GM21786 (cell line): ENCODE data around the gene IGHMBP2.

Source experiments
- ATAC-seq: cut with Tn5 transposase; IDR thresholded peaks from one replicate; pipeline ENCODE4 v1.9.1; 2021; ENCODE audit not compliant: unreplicated experiment

Gene IGHMBP2

DNA sequence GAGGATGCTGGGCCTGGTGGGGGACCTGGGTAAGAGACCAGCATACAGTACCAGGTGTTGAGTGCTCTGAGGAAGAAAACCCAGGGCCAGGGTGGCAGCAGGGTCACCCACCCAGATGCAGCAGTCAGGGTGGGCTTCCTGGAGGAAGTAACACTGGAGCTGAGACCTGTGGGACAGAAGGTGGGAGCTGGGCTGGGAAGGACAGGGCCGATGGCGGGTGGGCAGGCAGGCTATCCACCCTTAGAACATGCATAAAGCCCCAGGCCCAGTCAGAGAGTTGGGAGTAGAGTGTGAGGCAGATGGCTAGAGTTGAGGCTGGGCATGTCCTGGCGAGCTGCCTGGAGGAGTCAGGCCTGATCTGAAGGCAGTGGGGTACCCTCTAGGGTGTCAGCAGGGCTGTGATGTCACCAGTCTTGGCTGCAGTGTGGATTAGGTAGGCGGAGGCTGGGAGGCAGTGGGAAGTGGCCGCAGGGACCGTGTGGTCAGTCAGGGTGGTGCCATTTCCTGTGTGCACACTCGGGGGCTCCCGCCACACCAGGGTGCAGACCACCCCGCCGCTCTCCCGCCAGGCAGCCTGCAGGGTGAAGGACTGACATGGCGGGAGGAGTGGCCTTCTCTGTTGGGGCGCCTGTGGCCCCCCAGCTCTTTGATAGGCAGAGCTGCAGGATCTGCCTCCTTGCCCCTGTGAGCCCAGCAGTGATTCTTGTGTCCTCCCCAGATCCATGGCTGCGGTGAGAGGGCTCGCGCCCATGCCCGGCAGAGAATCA, 35.3 kb downstream of the IGHMBP2 start:
- no peak for ATAC-seq

DNA sequence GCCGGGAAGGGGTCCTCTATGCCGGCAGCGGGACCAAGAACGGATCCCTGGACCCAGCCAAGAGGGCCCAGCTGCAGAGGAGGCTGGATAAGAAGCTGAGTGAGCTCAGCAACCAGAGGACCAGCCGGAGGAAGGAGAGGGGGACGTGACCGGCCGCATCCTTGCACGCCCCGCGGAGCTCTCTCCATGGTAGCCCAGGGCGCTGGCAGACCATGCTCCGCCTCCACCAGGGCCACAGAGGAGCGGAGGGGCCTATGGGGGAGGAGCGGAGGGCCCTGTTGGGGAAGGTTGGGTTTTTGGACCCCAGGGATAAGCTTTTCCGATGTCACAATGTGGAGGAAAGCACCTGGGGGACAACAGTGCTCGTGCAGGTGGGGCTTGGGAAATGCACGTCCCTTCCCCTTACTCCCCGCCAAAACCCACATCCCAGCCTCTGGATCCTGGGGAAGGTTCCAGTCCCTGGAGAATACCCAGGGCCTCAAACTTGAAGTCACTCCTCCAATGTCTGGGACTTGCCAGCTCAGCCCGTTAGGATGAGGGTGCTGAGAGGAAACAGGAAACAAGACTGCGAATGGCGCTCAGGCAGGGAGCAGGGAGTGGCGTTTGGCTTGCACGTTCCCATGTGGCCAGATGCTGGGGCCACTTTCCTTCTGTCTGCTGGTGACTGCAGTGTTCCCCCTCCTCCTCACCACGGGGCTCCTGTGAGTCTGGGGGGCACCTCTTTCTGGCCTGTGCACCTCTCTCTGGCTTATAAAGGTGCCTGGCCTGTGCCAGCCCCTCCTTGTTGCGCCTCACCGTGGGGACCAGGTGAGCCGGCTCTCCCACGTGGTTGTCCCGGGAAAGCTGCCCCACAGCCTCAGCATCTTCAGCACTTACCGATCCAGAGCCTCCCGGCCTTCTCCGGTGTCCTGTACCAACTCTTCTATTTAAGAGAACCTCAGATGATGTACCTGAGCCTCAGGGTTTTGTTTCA, 36.2 kb downstream of the IGHMBP2 start:
- no peak for ATAC-seq

DNA sequence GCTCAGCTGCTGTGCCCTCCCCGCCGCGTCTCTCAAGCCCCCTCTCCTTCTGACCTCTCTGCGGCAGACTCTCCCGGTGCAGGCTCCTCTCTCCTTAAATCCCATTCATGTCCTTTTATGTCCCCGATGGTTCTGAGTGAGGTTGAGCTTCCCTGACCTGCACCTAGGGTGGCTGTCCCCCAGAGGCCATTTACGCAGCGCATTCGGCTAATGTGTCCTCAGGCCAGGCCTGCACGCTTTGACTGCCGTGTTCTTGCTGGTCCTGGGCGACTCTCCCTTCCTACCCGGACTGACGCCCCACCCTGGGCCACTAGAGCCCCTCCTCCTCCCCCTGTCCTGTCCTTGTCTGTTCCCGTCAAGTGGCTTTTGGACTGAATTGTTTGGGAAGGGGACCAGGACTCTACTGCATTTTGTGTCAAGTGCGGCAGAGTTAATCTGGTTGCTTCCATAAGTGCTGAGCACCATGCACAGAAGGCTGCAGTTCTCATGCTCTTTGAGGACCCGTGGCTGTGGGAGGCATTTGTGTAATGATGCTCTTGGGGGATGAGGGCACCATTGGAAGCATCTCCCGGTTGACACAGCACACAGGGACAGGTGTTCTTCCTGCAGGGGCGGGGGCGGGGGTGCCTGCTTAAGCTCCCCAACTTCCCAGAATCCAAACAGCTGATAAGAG, 37.1 kb downstream of the IGHMBP2 start:
- no peak for ATAC-seq

DNA sequence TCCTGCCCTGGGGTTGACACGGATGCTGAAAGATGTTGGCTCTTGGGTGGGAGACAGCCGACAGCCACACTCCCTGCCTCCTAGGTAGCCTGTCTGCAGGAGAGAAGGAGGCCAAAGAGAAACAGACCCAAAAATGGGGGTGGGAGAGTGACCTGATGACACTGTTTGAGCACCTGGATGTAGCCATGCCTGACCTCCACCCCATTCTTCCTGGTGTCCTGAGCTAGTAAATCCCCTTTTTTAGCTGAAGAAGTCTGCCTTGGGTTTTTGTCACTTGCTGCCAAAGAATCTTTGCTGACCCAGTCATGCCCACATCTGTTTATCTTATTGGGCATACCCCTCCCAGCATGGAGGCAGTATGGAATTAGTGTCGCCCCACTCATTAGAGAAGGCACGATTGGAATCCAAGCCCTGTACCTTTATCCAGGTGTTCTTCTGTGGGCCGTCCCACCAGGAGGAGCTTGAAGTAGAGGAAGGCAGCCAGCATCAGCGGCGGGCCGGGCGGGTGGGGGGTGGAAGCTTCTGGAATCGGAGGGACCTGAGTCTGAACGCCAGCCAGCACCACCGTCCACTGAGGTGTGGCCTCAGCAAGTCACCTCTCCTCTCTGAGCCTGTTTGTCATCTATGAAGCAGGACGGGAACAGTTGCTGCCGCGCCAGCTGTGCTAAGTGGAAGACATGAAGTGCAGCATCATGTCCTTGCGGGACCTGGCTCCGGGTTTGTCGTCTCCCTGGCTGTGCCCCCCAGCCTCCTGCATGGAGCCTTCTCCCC, 37.8 kb downstream of the IGHMBP2 start:
- ATAC-seq = no peak

DNA sequence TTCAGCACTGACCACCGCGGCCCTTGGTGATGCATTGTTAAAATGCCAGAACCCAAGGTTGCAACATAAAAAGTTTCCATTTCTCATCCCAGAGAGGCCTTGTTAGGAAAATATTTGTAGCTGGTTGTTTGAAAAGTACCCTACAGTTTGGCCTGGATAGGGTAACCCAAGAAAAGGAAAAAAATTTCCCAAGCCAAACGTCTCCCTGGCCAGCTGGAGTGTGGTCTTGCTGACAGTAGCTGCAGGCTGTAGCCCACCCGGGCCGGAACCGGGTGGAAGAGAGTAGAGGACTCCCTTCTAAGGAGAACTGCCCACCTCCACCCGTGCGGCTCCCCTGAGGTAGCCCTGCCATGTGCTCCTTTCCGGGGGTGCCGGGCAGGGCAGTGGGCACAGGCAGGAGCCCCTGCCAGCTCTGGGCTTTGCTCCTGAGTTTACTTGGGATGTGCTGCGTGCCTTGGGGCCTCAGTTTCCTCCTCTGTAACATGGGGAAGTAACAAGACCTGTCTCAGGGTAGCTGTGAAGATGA, 38.5 kb downstream of the IGHMBP2 start:
- no peak for ATAC-seq

DNA sequence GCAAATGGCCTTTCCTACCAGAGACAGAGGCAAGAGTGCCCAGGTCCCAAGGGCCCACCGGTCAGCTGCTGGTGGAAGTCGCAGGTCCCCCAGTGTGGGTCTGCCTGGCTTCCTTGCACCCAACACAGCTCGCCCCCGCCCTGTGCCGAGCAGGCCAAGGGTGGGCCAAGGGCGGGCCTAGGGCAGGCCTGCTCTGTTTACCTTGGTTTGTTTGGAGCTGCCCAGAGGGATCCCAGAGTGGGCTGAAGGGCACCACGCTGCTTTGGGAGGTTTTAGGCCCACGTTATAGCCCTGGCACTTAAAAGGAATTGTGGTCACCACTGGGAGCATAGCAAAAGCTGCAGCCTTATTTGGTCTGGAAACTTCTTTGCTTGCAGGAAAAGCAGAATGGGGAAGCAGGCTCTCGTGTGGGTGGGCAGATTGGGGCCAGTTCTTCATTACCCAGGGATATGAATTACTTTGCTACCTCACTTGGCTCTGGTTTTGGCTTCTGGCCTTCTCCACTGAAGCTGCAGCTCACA, 39.1 kb downstream of the IGHMBP2 start:
- ATAC-seq = no peak

DNA sequence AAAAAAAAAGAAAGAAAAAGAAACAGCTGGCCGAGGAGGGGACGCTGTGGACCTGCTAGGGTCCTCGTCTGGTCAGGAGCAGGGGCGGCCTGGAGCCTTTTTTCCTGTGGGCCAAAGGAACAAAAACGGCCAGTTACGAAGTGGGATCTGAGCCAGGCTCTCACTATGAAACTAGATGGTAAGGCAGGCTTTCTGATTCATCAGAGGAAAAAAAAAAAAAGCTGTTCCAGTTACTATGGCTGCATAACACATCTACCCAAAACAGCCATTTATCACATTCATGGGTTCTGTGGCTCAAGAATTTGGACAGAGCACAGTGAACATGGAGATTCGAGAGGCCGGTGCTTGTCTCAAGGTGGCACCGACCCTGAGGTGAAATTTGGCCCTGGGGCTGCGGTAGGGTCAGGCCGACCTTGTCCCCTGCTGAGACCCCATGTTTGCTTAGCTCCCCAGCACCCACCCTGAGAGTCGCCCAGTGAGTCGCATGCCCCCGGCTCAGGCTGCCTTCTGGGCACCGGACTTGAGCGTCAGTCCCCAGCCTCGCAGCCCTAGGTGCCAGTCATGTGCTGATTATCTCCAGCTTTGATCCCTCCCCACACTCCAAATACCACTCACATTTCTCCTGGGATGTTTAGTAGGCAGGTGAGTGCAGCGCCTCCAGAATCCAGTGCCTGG, 42.9 kb downstream of the IGHMBP2 start:
- ATAC-seq = no peak

DNA sequence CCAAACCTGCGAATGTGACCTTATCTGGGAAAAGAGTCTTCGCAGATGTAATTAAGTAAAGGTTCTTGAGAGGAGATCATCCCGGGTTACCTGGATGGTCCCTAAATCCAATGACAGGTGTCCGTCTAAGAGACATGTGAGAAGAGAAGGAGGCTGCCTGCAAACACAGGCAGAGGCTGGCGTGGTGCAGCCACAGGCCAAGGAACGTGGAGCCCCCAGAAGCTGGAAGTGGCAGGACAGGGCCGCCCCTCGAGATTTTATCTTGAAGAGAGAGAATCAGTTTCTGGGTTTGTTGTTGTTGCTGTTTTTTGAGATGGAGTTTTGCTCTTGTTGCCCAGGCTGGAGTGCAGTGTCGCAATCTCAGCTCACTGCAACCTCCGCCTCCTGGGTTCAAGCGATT, 43.5 kb downstream of the IGHMBP2 start:
- no peak for ATAC-seq

DNA sequence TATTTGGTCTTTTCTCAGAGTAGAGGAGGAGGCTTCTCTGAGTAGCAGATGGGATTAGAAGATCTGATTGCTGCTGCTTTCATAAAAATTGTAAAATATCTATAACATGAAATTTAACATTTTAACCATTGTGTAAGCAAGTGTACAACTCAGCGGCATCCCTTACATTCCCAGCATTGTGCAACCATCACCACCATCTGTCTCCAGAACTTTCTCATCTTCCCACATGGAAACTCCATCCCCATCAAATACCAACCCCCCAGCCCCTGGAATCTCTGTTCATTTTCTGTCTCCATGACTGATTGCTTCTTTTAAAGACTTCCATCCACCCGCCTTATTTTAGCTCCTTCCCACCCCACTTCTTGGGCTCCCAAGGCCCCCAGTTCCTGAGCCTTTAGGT, 44.8 kb downstream of the IGHMBP2 start:
- no peak for ATAC-seq

DNA sequence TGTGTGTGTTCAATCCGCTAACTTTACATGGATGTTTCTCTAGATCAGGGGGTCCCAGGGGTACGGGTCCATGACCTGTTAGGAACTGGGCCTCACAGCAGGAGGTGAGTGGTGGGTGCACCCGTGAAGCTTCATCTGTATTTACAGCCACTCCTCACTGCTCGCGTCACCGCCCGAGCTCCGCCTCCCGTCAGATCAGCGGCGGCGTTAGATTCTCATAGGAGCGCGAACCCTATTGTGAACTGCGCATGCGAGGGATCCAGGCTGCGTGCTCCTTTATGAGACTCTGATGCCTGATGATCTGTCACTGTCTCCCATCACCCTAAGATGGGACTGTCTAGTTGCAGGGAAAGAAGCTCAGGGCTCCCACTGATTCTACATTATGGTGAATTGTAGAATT, 45.2 kb downstream of the IGHMBP2 start:
- no peak for ATAC-seq

DNA sequence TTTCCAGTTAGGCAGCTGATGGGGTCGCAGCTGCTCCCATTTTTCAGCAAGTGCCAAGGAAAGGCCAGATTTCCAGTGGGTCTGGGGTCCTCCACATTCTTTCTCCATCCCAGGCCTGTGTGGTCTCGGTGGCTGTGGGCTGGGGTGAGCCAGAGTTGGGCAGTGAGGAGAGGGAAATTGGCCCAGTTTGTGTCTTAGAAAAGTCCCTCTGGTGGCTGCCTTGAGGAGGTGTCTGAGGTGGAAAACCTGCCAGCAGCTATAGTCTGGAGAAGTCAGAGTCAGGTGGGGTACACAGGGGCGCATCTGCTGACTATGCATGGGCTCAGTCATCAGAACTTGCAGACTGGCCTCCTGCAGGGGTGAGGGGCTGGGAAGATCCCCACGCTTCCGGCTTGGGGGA, 46.6 kb downstream of the IGHMBP2 start:
- ATAC-seq = no peak

DNA sequence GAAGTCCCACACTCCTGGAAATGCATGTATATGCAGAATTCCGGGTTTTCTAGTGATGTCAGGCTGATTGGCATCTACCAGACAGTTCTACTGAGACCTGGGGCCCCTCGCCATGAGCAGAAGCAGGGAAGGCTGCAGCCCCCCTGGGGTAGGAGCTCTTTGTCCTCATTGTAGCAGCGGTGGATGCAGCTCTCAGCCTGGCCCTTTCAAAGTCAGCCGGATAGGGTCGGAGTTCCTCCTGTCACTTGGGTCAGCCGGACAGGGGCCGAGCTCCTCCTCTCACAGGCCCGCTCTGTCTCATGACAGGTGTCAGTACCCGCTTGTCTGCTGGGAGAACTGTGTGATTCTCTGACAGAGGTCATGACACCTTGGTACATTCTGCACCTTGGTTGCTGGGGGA, 47.1 kb downstream of the IGHMBP2 start:
- no peak for ATAC-seq

DNA sequence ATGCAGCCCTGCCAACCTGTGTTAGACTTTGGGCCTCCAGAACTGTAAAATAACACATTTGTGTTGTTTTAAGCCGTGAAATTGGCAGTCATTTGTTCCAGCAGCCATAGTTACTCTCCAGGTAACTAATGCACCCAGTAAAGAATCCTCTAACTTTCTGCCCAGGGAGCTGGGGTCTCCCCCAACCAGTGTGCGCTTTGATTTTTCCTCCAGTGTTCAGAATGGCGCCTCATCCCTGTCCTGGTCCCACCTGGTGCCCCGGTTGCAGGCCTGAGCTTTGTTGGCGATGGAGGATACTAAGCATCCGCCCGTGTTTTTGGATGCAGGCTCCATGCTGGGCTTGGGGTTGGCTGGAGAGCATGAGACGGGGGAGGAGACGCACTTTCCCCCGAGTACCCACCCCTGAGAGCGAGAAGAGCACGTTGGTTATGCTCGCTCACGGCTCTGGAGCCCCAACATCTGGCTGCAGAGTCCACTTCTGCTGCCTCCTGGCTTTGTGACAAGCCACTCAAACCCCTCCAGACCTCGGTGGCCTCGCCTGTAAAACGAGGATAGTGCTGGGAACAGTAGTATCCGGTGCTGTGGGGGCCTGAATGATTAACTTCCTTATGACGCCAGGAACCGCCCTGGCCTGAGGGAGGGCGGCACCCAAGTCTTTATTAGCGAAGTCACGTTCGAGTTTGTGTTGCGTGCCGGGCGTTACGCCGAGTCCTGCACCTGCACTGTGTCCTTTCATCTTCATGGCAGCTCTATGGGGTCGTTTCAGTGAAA, 51.3 kb downstream of the IGHMBP2 start:
- no peak for ATAC-seq

DNA sequence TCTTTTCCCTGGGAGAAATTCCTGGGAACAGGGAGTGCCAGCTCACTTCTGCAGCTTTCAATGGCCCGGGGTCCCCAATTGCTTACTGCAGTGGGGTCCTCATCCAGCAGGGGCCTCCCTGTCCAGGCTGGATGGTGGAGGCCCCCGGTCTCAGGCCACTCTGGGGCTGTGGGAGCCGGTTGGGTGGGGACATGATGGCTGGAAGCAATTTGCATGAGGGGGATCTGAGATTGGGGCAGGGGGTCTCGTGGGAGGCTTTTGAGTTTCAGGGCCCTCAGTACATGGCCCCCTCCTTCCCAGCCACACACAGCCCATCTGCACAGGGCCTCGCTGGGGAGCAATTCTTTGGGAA, 51.9 kb downstream of the IGHMBP2 start:
- no peak for ATAC-seq

DNA sequence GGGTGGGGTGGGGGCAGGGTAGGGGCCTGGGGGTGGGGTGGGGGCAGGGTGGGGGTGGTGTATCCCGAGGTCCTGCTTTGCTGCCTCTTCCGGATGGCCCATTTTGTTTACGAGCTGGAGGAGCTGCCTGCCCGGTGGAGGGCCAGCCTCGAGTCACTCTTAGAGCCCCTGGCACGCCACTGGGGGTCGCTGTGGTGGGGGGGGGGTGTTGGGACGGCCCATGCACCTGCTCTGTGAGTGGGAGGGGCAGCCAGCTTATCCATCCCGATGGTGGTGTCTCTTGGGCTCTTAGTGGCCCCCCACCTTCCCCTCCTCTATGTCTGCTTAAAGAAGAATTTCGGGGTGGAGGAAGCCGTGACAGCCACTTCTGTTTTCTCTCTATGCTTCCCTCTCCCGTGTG, 52.5 kb downstream of the IGHMBP2 start:
- no peak for ATAC-seq

DNA sequence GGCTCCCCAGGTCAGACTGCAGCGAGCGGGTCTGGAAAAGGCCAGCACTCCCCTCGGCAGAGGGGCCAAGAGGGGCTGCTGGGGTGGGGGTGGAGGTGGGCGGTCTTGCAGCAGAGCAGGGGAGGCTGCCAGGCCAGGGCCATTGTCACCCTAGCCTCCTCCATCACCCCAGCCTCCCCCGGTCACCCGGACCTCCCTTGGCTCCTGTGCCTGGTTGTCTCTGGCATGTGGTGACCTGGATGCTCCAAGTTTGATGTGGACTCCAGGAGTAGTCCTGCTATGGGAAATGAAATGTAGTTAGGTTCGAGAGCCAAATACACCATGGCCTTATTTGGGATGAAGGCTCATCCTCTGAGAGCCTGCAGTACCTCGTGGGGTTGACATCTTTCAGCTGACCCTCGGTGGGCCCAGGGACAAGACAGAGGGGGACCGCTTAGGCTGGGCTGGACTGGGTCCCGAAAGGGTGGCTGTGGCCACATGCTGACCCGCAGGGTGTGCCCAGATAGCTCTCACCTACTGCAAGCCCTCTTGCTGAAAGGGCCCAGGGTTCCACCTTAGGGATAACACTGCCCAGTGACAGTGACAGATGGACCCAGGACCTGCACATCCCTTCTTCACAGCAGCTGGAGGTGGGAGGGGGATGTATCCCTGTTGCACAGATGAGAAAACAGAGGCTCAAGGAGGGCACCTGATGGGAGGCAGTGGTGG, 53.0 kb downstream of the IGHMBP2 start:
- ATAC-seq = no peak

DNA sequence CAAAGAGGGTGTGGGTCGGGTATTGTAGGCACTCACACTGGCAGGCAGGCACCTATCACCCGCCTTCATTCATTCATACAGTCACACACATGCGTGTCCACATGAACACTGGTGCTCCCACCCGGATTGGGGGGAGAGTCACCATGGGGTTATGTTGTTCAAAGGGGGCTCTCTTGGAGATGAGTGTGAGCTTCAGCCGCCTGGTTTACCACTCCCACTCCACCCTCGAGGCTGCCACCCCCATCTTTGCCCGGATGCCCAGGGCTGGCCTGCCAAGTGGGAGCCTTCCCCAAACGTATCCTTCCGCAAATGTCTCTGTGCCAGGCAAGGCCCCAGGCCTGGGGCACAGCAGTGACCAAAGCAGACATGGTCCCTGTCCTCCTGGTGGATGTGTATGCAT, 54.5 kb downstream of the IGHMBP2 start:
- ATAC-seq = no peak

DNA sequence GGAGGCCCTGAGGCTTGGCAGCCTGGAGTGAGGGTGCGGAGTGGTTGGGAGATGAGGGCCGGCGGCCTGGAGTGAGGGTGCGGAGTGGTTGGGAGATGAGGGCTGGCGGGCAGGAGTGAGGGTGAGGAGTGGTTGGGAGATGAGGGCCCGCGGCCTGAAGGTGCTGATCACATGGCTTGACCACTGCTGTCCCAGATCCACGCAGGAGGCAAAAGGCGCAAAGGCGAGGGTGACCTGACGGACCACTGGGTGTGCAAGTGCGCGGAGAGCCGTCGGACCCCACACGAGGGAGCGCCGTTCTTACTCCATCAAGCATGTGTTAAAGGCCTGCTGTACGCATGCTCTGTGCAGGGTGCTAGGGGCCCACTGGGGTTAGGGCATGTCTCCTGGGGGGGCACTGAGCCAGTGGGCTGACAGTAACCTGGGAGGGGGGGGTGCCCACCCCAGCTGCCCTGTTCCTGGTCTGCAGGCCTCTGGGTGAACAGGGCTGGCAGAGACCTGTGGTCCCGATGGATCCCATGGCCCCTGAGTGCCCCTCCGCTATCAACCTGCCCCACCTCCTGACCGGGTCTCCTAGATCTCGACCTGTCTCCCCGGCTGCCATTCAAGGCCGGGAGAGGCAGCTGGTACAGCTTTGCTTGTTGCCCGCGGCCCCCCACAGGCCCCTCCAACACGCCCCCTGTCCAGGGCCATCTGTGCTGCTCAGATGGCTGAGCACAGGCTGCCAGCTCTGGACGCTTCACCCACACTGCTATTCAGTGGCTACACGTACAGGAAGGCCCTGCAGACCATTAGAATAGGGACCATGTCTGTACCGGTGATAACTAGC, 56.0 kb downstream of the IGHMBP2 start:
- no peak for ATAC-seq
